Brain microvascular endothelial cell (primary cell): ENCODE data around the gene ENC1.

Source experiments
- DNase-seq: peaks from one replicate; pipeline ENCODE4 v3.0.0-alpha.2; 2020
- H3K27ac ChIP-seq: fragments of 250-450 bp; sonication (Bioruptor Pico); 2 replicates; pipeline ENCODE4 v1.5.1; 2020; ENCODE audit warnings: mild to moderate bottlenecking, moderate library complexity
- H3K27me3 ChIP-seq: fragments of 250-450 bp; sonication (Bioruptor Pico); replicated peaks from 2 replicates; pipeline ENCODE4 v1.5.1; 2020; ENCODE audit warnings: mild to moderate bottlenecking
- H3K36me3 ChIP-seq: fragments of 250-450 bp; sonication (Bioruptor Pico); replicated peaks from 2 replicates; pipeline ENCODE4 v1.5.1; 2020; ENCODE audit warnings: mild to moderate bottlenecking
- H3K4me3 ChIP-seq: 2 replicates; pipeline ENCODE4 v1.5.1; 2011; ENCODE audit warnings: low read depth, mild to moderate bottlenecking, control low read depth, low read length, moderate library complexity
- in situ Hi-C: cut with HindIII; loops from 2 replicates; pipeline ENCODE4 v1.10.0; 2017; ENCODE audit warnings: low sequenced_read_pairs, low pct_ligation_motif_present
- TF ChIP-seq, protein P1 (sequence below): IDR thresholded peaks from 2 replicates; pipeline ENCODE4 v1.5.1; 2011; ENCODE audit warnings: low read depth, mild to moderate bottlenecking, moderate library complexity, low read length, control low read depth, inconsistent platforms; ENCODE audit errors: missing control alignments

The ENC1 gene

DNA sequence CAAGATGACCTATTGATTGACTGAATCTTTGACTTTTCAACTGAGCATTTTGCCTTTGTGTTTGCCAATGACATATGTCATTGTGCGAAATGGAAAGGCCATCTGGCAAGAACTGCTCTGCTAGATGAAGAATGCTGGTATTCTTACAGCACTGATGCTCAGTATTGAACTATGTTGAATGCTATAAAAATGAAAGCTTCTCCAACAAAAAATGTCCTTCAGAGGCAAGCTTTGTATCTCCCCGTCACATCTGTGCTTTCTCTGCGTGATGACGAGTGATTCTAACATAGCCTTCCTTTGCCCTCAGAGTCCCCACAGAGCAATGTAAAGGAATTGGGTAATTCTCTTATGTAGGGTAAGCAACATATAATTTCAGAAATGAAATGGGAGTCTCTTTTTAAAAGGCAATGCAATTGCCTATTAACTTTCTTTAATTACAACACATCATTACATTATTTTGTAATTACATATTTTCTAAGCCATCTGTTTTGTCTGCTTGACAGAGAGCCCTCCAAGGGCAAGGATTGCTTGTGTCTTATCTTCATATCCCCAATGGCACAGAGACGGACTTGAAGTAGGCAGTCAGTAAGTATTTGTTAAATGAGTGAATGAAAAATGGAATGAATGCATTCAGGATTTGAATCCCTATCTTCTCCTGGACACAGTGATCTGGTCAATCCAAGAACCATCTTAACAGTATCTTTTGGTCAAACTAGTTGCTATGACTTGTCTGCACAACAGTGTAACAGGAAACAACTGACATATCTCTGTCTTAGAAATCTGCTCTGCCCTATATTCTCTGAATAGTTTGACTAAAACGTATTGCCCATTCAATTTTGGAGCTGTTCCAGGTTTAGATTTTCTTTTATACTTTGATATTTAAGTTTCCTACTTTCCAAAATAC, 46.1 kb downstream of the ENC1 start:
- Histone ChIP-seq H3K27me3 (no peaks in the 10 kb centered on the region), H3K27ac (peak overlapping the region; percentile 99), H3K36me3 (no peaks in the 10 kb centered on the region), H3K4me3 (no peak overlapping the region)
- in situ Hi-C loops: no loop called here
- TF ChIP-seq, protein P1, sequence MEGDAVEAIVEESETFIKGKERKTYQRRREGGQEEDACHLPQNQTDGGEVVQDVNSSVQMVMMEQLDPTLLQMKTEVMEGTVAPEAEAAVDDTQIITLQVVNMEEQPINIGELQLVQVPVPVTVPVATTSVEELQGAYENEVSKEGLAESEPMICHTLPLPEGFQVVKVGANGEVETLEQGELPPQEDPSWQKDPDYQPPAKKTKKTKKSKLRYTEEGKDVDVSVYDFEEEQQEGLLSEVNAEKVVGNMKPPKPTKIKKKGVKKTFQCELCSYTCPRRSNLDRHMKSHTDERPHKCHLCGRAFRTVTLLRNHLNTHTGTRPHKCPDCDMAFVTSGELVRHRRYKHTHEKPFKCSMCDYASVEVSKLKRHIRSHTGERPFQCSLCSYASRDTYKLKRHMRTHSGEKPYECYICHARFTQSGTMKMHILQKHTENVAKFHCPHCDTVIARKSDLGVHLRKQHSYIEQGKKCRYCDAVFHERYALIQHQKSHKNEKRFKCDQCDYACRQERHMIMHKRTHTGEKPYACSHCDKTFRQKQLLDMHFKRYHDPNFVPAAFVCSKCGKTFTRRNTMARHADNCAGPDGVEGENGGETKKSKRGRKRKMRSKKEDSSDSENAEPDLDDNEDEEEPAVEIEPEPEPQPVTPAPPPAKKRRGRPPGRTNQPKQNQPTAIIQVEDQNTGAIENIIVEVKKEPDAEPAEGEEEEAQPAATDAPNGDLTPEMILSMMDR: no peak
- peak; percentile 70 for DNase-seq

DNA sequence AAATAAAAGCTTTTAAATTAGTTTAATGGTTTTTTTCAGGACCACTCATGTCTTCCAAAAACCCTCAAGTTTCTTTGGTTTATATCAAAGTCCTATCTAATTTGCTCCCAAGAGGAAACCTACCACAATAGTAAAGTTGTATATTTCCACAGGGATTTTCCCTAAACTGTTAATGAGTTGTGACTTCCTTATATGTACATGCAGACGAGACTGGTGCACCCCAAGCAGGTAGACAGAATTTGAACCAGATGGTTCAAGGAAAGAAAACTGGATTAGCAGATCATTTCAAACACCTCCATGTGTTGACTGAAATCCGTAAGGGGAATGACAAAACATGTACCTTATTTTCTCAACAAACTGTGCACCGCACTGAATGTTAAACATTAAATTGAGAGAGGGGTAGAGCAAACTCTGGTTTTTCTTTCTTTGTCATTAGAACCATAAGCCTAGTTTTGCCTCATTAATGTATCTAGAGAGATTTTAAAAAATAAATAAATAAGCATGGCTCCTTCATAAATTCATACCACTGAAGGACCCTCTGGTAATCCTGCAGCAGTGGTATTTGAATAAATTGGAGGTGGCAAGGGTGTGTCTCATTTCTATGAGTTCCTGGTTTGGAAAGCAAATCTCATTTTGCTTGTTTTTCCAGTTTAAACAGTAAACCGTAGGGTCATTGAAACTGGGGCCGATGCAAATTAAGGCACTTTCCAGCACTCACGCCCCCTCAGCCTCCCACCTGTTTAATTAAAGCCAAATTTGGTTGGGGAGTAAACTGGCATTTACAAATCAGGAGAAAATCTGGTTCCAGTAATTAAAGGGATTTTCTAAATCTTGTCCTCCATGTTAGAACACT, 51.1 kb downstream of the ENC1 start:
- in situ Hi-C loops: no loop called here
- H3K36me3 ChIP-seq: no peaks in the 10 kb centered on the region
- no peaks in the 10 kb centered on the region for H3K27me3 ChIP-seq
- H3K27ac ChIP-seq: no peak overlapping the region
- TF ChIP-seq, protein P1: no peak
- no peak for DNase-seq
- no peak overlapping the region for H3K4me3 ChIP-seq

DNA sequence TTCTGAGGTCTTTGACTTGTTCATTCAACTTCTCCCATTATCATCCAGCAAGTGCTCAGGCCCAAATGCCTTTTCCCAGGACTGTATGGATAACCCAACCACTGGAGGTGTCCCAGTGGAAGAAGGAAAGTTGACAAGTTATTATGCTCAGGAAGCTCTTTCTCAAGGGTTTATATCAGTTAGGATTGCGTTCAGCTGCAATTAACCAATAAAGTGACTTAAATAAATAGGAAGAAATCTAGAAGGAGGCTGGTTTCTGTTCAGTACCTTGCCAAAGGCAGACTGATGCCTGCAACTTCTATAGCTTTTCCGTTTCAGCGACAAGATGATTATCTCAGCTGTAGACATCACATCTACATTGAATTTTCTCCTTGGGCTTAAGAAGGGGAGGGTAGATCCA, 52.1 kb downstream of the ENC1 start:
- in situ Hi-C loops: no loop called here
- TF ChIP-seq, protein P1: no peak
- no peak overlapping the region for H3K27ac ChIP-seq
- H3K4me3 ChIP-seq: no peak overlapping the region
- no peaks in the 10 kb centered on the region for H3K36me3 ChIP-seq
- no peaks in the 10 kb centered on the region for H3K27me3 ChIP-seq
- no peak for DNase-seq

DNA sequence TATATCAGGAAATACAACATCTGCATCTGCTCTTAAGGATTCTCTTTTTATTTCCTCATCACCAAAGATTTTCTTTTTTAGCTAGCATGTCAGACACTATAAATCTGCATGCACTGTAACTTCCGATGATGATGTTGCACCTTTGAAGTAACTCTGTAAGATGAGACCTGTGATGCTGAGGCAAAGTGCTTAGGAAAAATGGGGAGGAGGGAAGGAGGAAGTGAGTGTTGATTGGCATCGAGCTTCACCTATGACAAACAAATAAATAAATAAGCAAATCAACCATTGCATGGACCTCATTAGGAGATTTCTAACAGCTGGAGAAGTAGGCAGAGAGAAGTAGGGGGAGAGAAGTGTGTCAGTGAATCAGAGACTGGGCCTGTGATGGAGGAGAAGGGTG, 52.6 kb downstream of the ENC1 start:
- TF ChIP-seq, protein P1: no peak
- in situ Hi-C loops: no loop called here
- Histone ChIP-seq H3K27ac (no peak overlapping the region), H3K36me3 (no peaks in the 10 kb centered on the region), H3K27me3 (no peaks in the 10 kb centered on the region), H3K4me3 (no peak overlapping the region)
- DNase-seq: no peak

DNA sequence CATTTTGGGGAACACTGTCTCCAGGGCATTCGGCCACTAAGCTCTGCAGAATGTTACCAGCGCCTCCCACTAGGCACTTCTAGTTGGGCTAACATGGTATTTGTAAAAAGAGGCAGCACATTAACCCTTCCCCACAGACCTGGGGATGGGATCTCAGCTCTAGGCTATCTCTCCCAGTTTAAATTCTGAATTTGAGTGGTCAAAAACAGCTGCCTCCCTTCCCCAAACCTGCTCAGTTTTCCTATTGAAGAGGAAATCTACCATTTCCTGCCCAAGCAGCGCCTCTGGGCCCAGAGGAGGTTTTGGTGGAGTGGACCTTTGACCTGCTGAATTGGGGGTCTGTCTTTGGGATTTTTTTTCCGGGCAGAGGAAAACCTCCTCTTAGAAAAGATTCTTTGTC, 53.2 kb downstream of the ENC1 start:
- no peak overlapping the region for H3K27ac ChIP-seq
- in situ Hi-C loops: no loop called here
- H3K36me3 ChIP-seq: no peaks in the 10 kb centered on the region
- TF ChIP-seq, protein P1: no peak
- H3K4me3 ChIP-seq: no peak overlapping the region
- no peaks in the 10 kb centered on the region for H3K27me3 ChIP-seq
- no peak for DNase-seq
